ENCODE measurements around the gene MARCHF10.

Gene MARCHF10

GRCh38 chr17:62720126-62720850 is 87.8 kb downstream of the MARCHF10 start:
- DNase-seq: no peak

DNA sequence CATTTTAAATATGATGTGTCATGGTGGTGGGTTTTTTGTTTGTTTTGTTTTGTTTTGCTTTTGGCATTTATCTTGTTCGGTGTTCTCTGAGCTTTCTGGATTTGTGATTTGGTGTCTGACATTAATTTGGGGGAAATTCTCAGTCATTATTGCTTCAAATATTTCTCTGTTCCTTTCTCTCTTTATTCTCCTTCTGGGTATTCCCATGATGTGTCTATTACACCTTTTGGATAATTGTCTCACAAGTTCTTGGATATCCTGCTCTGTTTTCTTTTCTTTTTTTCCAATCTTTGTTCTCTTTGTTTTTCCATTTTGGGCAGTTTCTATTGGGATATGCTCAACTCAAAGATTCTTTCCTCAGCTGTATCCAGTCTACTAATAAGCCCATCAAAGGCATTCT is 88.5 kb downstream of the MARCHF10 start:
- no peak for DNase-seq

DNA sequence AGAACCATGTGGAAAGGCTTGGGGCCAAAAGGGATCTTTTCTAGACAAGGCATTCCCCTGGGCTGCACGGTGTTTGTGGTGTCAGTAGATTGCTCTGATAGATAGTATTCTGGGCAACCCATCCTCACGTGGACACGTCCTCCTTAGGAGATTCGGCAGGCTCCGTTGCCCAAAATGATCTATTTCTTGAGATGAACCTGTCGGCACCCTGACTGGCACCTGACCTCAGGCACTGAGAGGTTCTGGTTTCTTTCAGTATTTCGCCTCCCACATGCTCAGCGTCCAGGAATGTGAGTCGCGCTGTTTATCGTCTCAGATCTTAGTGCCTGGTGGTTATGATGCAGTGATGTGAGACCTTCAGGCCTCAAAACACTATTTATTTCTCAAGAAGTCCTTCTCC is 89.7 kb downstream of the MARCHF10 start:
- DNase-seq: no peak

- no peak for DNase-seq
These were observed 90.2 kb downstream of the MARCHF10 start for GRCh38 chr17:62717889-62718288.

DNA sequence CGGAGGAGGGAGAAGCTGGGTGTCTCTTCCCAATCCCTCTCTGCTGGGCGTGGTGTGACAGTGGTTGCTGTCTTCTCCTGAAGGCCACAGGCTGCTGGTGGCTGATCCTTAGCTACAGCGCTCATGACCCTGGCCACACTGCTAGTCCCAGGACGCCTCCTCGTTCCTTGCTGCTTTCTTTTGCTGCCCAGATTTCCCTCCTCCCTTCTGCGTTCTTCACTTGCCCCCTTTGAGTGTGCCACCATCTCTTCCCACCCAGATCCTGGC is 90.6 kb downstream of the MARCHF10 start:
- no peak for DNase-seq

GRCh38 chr17:62716834-62717588 is 91.1 kb downstream of the MARCHF10 start:
- DNase-seq: no peak

- no peak for DNase-seq
These were observed 92.2 kb downstream of the MARCHF10 start for GRCh38 chr17:62715882-62716390.

GRCh38 chr17:62714016-62714777 is 93.9 kb downstream of the MARCHF10 start:
- DNase-seq: no peak

- peak in 1 of 58 donors; percentile 61 for DNase-seq
These were observed 94.8 kb downstream of the MARCHF10 start for GRCh38 chr17:62713086-62713881.

DNA sequence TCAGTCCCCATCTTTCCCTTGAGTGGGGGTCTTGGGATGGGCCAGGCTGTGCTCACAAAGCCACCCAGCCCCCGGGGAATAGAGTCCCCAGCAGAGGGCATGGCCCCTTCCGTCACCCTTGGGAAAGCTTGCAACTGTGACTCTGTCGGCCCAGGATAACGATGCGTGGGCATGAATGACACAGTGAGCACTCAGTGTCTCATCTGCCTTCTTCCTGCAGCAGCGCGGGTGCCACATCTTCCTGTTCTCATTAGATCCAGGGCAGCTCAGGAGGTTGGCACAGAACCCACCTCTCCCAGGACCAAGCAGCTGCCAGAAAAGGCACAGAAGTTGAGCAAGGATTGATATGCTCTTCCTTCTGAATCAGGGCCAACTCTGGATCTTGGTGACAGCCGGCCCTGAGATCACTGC is 95.9 kb downstream of the MARCHF10 start:
- DNase-seq: peak in 3 of 58 donors; percentile 7 to 43 (median 11)

DNA sequence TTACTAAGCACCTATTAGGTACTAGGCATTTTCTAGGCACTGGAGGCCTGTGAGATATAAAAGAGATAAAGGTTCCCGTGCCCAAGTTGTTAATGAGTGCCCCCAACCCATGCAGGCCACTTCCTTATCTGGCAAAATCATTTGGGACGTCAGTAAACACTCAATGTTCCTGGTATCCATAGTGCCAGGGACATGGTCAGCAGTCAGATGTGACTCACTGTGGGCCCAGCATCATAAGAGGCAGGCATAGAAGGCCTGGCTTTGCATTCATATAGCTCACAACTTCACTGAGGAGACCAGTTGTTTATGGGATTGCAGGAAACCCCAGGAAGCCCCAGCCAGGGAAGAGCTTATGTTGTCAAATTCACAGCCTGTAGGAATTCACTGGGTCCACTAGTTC is 99.5 kb downstream of the MARCHF10 start:
- DNase-seq: no peak

- DNase-seq: no peak
These were observed 100.7 kb downstream of the MARCHF10 start for GRCh38 chr17:62707425-62707739.

- no peak for DNase-seq
These were observed 101.3 kb downstream of the MARCHF10 start for GRCh38 chr17:62706598-62707424.

GRCh38 chr17:62705778-62706597 is 102.1 kb downstream of the MARCHF10 start:
- peak in 50 of 58 donors; percentile 16 to 90 (median 60) for DNase-seq

GRCh38 chr17:62705156-62705777 is 102.8 kb downstream of the MARCHF10 start:
- DNase-seq: peak in 7 of 58 donors; percentile 18 to 55 (median 35)

GRCh38 chr17:62704381-62704971 is 103.6 kb downstream of the MARCHF10 start:
- peak in 32 of 58 donors; percentile 15 to 54 (median 34) for DNase-seq

GRCh38 chr17:62703776-62704380 is 104.2 kb downstream of the MARCHF10 start:
- DNase-seq: peak in 52 of 58 donors; percentile 9 to 84 (median 64)

GRCh38 chr17:62703261-62703775 is 104.8 kb downstream of the MARCHF10 start:
- DNase-seq: no peak
